Measurements from ENCODE around the gene MTUS2. TPM values are rescaled to one million over a fixed set of nuclear protein-coding genes. Genes with fewer than 3 reads are reported as not detected.
"Not testable (repeated sequence)": the region's sequence is repeated elsewhere in the genome, so short reads cannot be mapped to it uniquely, and the experiment has no call there.

MTUS2 gene
- total RNA-seq, 1 donor from 2014 or later: under 0.01 TPM

- no peak for DNase-seq (ENCODE audit: low read depth, low spot score)
Measured at GRCh38 chr13:29160862-29161261, 340.7 kb downstream of the MTUS2 start.

GRCh38 chr13:29161676-29162075, 341.5 kb downstream of the MTUS2 start:
- no peak for DNase-seq (ENCODE audit: low read depth, low spot score)

GRCh38 chr13:29162638-29163235, 342.6 kb downstream of the MTUS2 start:
- DNase-seq (ENCODE audit: low read depth, low spot score): no peak

GRCh38 chr13:29164116-29164515, 344.0 kb downstream of the MTUS2 start:
- no peak for DNase-seq (ENCODE audit: low read depth, low spot score)

GRCh38 chr13:29165216-29165615, 345.1 kb downstream of the MTUS2 start:
- DNase-seq (ENCODE audit: low read depth, low spot score): no peak

GRCh38 chr13:29165840-29166239, 345.7 kb downstream of the MTUS2 start:
- no peak for DNase-seq (ENCODE audit: low read depth, low spot score)

- DNase-seq (ENCODE audit: low read depth, low spot score): no peak
Measured at GRCh38 chr13:29170436-29171082, 350.4 kb downstream of the MTUS2 start.

GRCh38 chr13:29171244-29171643, 351.1 kb downstream of the MTUS2 start:
- DNase-seq (ENCODE audit: low read depth, low spot score): no peak

GRCh38 chr13:29174093-29174492, 354.0 kb downstream of the MTUS2 start:
- no peak for DNase-seq (ENCODE audit: low read depth, low spot score)

- no peak for DNase-seq (ENCODE audit: low read depth, low spot score)
Measured at GRCh38 chr13:29175250-29175873, 355.2 kb downstream of the MTUS2 start.

- DNase-seq (ENCODE audit: low read depth, low spot score): no peak
Measured at GRCh38 chr13:29180055-29180454, 359.9 kb downstream of the MTUS2 start.

- DNase-seq (ENCODE audit: low read depth, low spot score): no peak
Measured at GRCh38 chr13:29182216-29182615, 362.1 kb downstream of the MTUS2 start.

- DNase-seq (ENCODE audit: low read depth, low spot score): no peak
Measured at GRCh38 chr13:29185926-29186325, 365.8 kb downstream of the MTUS2 start.

- no peak for DNase-seq (ENCODE audit: low read depth, low spot score)
Measured at GRCh38 chr13:29187584-29187983, 367.4 kb downstream of the MTUS2 start.

GRCh38 chr13:29190298-29190697, 370.2 kb downstream of the MTUS2 start:
- no peak for DNase-seq (ENCODE audit: low read depth, low spot score)

GRCh38 chr13:29193083-29193482, 372.9 kb downstream of the MTUS2 start:
- no peak for DNase-seq (ENCODE audit: low read depth, low spot score)

GRCh38 chr13:29195456-29195855, 375.3 kb downstream of the MTUS2 start:
- DNase-seq (ENCODE audit: low read depth, low spot score): no peak

GRCh38 chr13:29196409-29197074, 376.4 kb downstream of the MTUS2 start:
- DNase-seq (ENCODE audit: low read depth, low spot score): no peak

GRCh38 chr13:29202753-29203152, 382.6 kb downstream of the MTUS2 start:
- not testable (repeated sequence) for DNase-seq (ENCODE audit: low read depth, low spot score)

GRCh38 chr13:29204651-29205050, 384.5 kb downstream of the MTUS2 start:
- no peak for DNase-seq (ENCODE audit: low read depth, low spot score)

GRCh38 chr13:29210676-29211075, 390.5 kb downstream of the MTUS2 start:
- no peak for DNase-seq (ENCODE audit: low read depth, low spot score)

- DNase-seq (ENCODE audit: low read depth, low spot score): not testable (repeated sequence)
Measured at GRCh38 chr13:29211162-29211561, 391.0 kb downstream of the MTUS2 start.
